Left colon (tissue), 2 donors: Measurements from ENCODE around the gene CHGA. TPM values are rescaled to one million over a fixed set of nuclear protein-coding genes. Genes with fewer than 3 reads are reported as not detected.

Experiments
- ATAC-seq: fragments of 200-7000 bp; cut with Tn5 transposase; one replicate; pipeline ENCODE4 v1.9.1; 2020; ENCODE audit warnings: mild to moderate bottlenecking, moderate library complexity
- DNase-seq, 2 donors: peaks; one replicate each; pipeline ENCODE4 v3.0.0-alpha.2; 2020
- intact Hi-C, 2 donors: fragments of 100-400 bp; cut with DNase I in 1 of 2; cut with micrococcal nuclease in 1 of 2; formaldehyde crosslinking; loops; one replicate each; pipeline versions ENCODE4 v1.11.2 to v1.14.0; 2022; cut with DNase I, micrococcal nuclease
- long read RNA-seq: library from polyadenylated mRNA; unstranded; transcript quantifications from one replicate; pipeline ENCODE4 v2.0.0, GENCODE V29; 2021
- total RNA-seq, 2 donors: library from RNA; stranded (reverse); fragmentation: NEBNext Ultra II Directional; extraction: Animal tissue kit (Norgen Biotek cat#: 25700); gene quantifications; one replicate each; pipeline ENCODE4 v1.2.1, GENCODE V29; 2021
- donor health status: DM: no; HTN: no; CAD: no.
- donor health status: DM: yes; HTN: yes; CAD: no.

Gene CHGA, protein sequence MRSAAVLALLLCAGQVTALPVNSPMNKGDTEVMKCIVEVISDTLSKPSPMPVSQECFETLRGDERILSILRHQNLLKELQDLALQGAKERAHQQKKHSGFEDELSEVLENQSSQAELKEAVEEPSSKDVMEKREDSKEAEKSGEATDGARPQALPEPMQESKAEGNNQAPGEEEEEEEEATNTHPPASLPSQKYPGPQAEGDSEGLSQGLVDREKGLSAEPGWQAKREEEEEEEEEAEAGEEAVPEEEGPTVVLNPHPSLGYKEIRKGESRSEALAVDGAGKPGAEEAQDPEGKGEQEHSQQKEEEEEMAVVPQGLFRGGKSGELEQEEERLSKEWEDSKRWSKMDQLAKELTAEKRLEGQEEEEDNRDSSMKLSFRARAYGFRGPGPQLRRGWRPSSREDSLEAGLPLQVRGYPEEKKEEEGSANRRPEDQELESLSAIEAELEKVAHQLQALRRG
- 100 to 1,000 TPM; 218 to 343 TPM for total RNA-seq
- long read RNA-seq, transcript CHGA-202 (7 exons, 1,474 nt) = minor isoform, 8 of 313 reads
- long read RNA-seq, transcript CHGA-201 (8 exons, 2,063 nt) = major isoform, 231 of 313 reads
- long read RNA-seq, partial matches to known transcripts = 58 of 313 reads
- long read RNA-seq, other reads (novel, unspliced or antisense) = 16 of 313 reads

DNA sequence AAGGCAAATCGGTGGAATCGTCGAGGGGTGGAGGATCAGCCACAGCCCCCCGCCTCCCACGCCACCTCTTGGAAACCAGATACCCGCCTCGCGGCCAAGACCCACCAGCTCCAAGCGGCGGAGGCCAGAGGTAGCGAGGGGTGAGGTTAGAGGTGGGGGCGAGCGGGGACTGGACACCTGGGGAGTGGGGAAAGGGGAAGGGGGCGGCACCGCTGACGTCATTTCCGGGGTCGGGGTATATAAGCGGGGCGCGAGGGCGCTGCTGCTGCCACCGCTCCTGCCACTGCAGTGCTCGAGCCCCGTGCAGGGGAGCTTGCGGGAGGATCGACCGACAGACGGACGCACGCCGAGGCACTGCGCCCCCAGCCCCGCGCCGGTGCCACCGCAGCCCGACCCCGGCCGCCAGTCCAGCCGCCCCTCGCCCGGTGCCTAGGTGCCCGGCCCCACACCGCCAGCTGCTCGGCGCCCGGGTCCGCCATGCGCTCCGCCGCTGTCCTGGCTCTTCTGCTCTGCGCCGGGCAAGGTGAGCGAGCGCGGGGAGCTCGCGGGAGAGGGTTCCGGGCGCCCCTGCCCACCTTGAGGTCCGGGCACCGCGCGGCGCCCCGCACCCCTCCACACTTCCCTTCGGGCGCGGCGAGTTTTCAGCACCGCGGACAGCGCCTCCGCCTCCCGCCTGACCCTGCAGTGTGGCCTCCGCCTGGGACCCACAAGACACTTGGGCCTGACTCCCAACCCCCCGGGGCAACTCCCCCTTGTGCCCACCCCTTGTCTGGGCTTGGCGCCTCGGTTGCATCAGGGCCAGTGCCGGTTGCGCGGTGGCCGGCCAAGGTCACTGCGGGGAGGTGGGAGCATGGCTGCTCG is at the start of gene CHGA:
TSS of gene CHGA (plus strand) at position 268 of the 861 bp plus-strand sequence. CDS start at position 478, 210 bp downstream.
- ATAC-seq (peak; percentile 72), DNase-seq (peak in 1 of 2 donors; percentile 60)
- intact Hi-C loops = no loop called here

DNA sequence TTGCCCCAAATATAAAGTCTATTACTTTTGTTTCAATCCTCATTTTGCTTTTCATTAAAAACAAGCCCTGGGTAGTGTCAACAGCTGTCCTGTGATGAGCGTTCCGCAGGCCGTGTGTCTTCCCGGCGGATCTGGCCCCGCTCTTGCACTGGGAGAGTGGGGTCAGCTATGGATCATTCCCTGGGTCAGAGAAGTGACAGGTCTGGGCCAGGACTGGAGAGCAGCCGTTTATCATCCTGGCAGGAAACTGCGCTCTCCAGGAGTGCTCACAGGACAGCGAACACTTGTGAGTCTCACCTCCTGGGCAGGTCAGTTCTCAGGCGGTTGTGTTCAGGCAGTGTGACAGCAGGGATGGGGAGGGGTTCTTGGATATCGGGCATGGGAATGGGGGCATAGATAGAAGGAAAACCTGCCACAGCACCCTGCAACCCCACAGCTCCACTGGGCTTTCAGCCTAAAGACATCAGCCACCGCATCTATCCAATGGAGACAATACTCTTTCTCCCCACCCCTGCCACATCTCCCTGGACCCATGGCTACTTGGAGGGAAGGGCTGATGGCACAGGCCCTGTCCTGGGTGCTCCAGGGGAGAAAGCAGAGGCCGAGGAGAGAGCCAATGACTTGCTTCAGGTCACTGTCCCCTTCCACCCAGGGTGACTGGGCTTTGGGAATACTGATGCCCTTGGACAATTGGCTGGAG is 47.8 kb upstream of the CHGA start:
- DNase-seq = no peak
- intact Hi-C loops = no loop called here
- no peak for ATAC-seq

DNA sequence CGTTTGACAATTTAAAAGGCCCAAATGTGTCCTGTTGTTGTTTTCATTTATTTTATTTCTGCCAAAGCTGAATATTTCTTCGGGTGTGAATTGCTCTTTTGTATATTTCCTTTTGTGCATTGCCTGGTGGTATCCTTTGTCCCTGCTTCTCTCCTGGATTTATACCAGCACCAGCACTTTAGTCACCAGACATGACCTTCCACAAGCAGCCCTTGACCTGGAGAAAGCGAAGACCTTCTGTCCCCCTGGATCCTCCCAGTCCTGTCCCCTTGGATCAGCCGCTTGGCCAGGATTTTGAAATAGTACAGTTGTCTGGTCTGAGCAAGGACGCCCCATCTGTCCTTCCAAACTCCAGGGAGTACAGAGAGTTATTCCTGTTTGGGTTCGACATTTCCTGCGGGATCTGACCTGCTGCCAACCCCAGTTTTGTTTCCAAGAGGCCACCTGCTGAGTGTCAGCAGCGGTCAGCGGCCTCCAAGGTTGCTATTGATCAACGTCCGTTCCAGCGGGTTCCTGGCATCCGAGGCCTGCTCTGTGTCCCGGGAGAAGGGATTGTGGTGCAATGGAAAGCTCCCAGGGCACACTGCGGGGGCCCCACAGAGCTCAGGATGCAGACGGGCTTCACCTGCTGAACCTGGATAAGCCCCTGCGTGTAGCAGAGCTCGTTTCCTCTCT is 45.1 kb upstream of the CHGA start:
- intact Hi-C loops = no loop called here
- DNase-seq (no peak), ATAC-seq (no peak)

DNA sequence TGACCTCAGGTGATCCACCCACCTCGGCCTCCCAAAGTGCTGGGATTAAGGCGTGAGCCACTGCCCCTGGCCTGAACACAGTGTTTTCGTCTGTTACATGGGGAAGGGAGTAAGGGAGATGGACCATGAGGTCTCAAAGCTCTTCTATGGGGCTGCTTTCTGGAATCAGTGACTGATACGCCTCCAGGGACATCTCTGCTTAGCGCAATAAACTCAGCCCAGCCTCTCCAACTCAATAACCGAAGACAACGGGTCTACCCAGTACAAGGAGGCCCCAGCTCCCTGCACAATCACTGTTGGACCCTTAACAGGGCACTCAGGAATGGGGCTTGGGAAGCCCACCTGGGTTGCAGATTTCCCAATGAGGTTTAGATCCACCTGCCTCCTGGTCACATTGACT is 42.6 kb upstream of the CHGA start:
- DNase-seq = no peak
- no peak for ATAC-seq
- intact Hi-C loops = no loop called here

DNA sequence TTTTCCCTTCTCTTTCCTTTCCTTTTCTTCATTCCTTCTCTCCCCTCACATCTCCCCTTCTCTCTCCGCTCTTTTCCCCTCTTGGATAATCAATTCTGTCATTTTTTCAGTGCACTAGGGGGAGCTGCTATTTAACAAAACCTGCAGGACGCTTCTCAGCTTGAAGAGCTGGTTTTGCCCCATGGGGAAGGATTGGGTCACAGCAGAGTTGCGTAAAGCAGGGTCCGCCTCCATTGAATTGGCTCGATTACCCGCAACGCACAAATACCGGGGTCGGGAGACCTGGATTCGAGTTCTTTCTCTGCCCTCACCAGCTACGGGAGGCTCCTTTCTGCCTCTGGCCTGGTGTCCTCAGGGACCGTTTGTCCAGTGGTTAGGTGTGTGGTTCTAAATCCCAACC is 42.1 kb upstream of the CHGA start:
- DNase-seq = no peak
- intact Hi-C loops = no loop called here

DNA sequence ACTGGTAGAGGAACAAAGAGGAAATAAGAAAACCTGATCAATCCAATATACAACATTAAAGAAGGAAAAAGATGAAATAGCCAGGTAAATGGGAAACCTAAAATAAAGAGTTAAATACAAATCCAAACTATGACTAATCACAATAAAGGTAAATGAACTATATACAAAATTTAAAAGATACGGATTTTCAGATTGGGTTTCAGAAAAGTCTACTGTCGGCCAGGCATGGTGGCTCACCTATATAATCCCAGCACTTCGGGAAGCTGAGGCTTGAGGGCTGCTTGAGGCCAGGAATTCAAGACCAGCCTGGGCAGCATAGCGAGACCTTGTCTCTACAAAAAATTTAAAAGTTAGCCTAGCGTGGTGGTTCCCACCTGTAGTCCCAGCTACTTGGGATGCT is 39.9 kb upstream of the CHGA start:
- intact Hi-C loops = no loop called here
- no peak for DNase-seq
- ATAC-seq = no peak

More for the DNA sequence above, 42.1 kb upstream of the CHGA start:
- ATAC-seq = peak; percentile 29

DNA sequence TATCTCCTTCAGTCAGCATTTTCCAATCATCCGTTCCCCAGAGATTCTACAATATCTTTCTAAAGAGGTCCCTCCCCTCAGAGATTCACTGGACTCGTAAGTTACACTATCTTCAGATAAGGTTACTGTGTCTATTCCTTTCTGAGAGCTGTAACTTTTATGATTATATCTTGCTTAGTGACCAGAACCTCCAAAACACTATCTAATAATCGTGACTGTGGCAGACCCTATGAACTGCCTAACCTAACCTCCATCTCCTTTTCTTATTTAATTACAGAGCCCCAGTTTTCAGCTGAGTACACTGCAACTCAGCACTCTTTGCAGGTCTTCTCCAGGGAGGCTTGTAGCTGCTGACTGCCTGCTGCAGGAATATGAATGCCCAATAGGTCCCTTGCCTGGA is 38.5 kb upstream of the CHGA start:
- DNase-seq = no peak
- no peak for ATAC-seq
- intact Hi-C loops = no loop called here

DNA sequence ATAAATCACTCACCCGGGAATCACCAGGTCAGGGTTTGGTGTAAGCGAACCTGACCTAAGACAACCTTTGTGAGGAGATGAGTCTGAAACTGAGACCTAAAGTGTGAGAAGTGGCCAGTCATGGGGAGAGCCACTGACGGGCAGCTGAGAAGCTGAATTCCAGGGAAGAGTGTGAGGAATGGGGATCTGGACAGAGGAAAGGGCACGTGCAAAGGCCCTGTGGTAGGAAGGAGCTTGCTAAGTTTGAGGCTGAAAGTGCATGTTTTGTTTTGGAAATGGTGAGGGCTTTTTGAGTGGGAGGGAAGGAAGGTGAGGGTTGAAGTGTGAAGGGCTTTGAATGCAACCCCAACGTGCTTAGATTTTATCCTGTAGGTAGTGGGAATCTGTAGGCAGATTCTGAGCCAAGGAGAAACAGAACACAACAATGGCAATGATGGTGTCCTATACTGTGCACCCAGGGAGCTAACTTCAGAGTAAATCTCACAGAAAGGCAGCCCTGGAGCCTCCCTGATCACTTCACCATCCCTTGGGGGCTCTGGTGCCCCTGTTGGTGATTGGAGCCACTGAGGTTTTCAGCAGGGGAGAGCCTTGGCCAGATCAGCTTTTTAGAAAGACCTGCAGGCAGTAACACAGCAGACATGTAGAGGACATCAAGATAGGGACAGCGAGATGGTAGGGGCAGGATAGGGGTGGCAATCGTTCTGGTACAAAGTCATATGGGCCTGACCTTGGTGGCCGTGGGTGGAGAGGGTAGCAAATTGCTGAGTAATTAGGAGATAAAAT is 37.5 kb upstream of the CHGA start:
- intact Hi-C loops = no loop called here
- DNase-seq = no peak
- ATAC-seq = no peak

DNA sequence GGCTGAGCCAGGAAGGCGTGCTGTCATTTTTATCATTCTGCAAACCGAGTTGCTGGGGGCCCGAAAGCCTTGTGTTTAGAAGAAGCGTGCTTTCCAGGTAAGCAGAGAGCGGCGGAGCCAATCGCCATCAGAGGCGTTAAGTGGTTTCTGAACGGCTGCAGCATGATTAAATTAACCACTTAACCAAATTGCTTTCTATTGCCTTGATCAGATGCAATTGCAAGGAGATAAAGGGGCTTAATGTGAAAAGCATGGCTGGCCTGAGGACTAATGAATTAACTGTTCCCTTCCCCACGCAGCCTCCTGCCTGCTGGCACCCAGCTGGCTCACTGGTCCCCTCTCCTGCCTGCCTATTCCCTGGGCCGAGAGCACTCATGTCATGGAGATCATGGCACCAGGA is 36.6 kb upstream of the CHGA start:
- intact Hi-C loops = no loop called here
- no peak for DNase-seq
- no peak for ATAC-seq

DNA sequence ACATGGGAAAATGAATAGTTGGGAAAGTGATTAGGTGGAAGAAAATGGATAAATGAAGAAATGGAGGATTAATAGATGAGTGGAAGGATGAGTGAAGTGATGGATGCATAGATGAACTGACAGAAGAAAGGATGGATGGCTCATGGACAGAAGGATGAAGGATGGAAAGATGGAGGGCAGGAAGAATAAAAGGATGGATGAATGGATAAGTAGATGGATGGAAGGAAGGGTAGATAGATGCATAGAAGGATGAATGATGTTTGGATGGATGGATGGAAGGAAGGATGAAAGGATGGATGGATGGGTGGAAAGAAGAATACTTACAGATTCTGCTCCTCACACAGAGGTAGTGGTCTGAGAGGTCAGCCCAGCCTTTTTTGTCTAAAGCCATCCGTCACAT is 35.8 kb upstream of the CHGA start:
- ATAC-seq = no peak
- intact Hi-C loops = no loop called here
- no peak for DNase-seq

DNA sequence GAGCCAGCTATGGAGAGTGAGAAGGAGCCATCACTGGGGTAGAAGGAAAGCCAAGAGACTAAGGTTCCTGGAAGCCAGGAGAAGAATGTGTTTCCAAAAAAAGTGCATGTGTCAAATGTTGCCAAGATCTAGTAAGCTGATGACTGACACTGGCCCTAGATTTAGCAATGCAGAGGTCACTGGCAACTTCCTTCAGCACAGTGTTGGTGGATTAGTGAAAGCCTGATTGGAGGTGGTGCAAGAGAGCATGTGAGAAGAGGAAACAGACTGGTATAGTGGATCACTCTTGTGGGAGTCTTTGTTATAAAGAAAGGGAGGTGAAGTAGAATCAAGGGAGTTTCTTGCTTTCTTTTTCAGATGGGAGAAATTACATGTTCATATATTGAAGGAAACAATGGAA is 34.1 kb upstream of the CHGA start:
- ATAC-seq (no peak), DNase-seq (no peak)
- intact Hi-C loops = no loop called here

DNA sequence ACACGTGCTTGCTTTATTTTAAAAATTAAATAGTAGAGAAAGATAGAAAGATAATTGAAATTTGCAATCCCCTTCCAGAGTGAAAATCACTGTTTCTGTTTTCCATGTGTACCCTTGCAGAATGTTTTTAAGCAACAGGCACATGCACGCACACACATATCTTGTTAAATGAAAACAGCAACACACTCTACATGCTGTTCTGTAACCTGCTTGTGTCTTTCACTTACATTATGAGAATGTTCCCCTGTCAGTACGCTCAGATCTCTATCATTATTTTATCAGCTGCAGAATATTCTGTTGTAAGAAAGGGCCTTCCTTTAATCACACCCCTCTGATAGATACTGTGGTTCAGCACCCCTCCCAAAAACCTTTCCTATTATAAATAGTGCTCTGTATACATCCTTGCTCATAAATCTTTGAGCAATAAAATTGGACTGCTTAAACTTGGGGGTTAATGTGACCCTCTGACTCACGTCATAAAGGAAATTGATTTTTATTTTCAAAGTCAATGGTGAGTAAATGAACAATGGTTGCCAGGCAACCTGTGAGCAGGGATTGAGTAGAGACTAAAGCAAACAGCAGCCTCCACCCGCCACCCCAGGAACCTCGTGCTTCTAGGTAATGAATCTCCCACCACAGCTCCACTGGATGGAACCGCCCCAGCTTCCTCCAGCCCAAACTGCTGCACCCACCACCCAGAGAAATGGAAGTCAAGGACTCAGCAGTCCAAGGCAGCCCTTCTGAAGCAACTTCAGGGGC is 31.9 kb upstream of the CHGA start:
- ATAC-seq (peak; percentile 31), DNase-seq (no peak)
- intact Hi-C loops = no loop called here

DNA sequence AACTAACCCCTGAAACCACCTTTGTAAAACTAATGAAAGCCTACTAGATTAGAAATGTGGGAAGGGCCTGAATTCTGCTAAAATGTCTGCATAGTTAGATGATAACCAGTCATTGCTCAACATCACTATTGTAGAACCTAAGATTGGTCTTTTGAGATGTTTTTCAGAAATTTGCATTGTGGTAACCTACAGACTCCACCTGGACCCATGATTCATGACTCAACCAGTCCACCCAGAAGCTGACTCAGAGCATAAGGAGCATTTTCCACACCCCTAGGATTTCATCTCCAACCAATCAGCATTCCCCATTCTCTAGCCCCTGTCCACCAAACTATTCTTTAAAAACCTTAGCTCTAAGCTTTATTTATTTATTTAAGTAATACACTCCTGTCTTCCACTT is 30.4 kb upstream of the CHGA start:
- intact Hi-C loops = no loop called here
- DNase-seq (no peak), ATAC-seq (no peak)

DNA sequence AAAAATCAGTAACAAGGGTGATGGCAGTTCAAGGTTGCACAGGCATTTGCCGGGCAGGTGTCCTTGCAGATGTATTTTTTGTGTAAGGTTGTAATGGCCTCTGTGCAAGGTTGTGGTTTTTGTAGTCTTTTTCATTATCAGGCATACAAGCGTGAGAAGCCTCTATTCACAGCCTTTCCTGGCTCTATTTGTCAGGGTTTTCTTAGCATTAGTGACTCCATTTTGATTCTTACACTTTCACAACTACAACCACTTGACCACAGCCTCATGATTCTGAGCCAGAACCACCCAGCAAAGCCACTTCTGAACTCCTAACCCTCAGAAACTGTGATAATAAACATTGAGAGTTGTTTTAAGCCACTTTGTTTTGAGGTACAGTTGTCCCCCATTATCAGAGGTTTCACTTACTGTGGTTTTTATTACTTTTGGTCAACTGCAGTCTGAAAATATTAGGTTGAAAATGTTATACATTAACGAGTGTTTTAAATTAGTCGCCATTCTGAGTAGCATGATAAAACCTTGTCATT is 27.5 kb upstream of the CHGA start:
- DNase-seq = no peak
- intact Hi-C loops = no loop called here
- ATAC-seq = no peak

DNA sequence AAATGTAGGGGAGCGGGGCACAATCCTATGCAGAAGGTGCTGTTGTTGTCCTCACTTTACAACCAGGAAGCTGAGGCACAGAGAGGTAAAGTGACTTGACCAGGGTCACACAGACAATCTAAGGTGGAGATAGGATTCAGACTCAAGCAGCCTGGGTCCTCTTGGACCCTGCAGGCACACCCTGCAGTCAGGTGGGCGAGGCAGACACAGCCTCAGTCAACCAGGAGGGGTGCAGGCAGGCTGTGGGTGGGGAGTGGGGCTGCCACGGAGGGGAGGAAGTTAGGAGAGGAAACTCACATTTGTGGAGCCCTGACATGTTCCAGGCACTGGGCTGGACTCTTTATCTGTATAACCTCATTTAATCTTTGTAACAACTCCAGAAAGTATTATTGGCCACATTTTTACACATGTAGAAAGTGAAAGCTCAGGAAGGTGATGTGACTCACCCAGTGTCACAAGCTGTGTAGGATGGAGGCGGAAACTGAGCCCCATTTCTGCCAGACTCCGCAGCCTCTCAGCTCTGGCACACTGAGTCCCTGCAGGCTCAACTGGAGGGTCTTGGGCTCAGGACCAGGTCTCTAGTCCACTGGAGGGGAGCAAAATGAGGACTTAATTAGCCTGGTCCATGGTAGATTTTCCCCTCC is 24.9 kb upstream of the CHGA start:
- DNase-seq (no peak), ATAC-seq (no peak)
- intact Hi-C loops = no loop called here

DNA sequence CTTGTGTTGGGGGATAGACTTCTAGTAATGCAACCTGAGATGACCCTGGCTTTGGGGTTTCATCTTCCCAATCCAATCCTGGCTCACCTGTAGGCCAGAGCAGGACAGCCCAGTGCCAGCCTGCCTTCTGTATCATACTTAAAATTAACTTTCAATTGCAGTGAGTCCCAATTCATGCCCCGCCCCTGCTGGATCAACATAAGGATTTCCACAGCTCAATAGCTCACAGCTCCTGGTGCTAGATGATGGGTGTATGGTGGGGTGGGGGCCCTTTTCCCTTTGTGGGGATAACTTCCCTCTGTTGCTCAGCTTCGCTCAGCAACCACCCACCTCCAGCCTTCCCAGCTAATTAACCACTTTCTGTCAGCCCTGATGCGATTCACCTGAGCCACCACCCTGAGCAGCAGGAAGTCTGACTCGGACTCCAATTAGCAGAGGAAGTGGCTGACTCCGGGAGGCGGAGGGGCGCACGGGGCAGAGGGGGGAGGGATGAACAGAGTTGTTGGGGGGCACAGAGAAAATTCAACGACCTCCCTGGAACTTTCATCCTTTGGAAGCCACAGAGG is 24.3 kb upstream of the CHGA start:
- ATAC-seq (no peak), DNase-seq (no peak)
- intact Hi-C loops = no loop called here
